WTC11 (cell line): ENCODE data around the gene TNNI2.

Experiments used
- CBFB ChIP-seq: sonication (generic); formaldehyde crosslinking; IDR thresholded peaks from 2 replicates; pipeline ENCODE4 v1.8.1; 2022; ENCODE audit warnings: mild to moderate bottlenecking, low read depth, missing genetic modification reagents
- CREB1 ChIP-seq: sonication (generic); formaldehyde crosslinking; IDR thresholded peaks from 2 replicates; pipeline ENCODE4 v1.8.0; 2023; ENCODE audit warnings: mild to moderate bottlenecking, missing genetic modification reagents
- CREM ChIP-seq: sonication (generic); formaldehyde crosslinking; IDR thresholded peaks from 2 replicates; pipeline ENCODE4 v1.8.1; 2022; ENCODE audit warnings: mild to moderate bottlenecking, missing genetic modification reagents, moderate library complexity
- CTCF ChIP-seq: fragments of 200-600 bp; IDR thresholded peaks from 2 replicates; pipeline ENCODE4 v1.8.0; 2022; ENCODE audit warnings: antibody characterized with exemption
- ETV6 ChIP-seq: sonication (generic); formaldehyde crosslinking; IDR thresholded peaks from 2 replicates; pipeline ENCODE4 v1.8.1; 2022; ENCODE audit warnings: mild to moderate bottlenecking, missing genetic modification reagents
- MAX ChIP-seq: sonication (generic); formaldehyde crosslinking; IDR thresholded peaks from 2 replicates; pipeline ENCODE4 v1.8.0; 2022; ENCODE audit warnings: mild to moderate bottlenecking, missing genetic modification reagents
- NR1H2 ChIP-seq: sonication (generic); formaldehyde crosslinking; IDR thresholded peaks from 2 replicates; pipeline ENCODE4 v1.9.0; 2021; ENCODE audit warnings: mild to moderate bottlenecking, moderate library complexity, missing genetic modification reagents
- NR2C2 ChIP-seq: sonication (generic); formaldehyde crosslinking; IDR thresholded peaks from 2 replicates; pipeline ENCODE4 v1.8.0; 2022; ENCODE audit warnings: mild to moderate bottlenecking, missing genetic modification reagents
- PRDM15 ChIP-seq: sonication (generic); formaldehyde crosslinking; IDR thresholded peaks from 2 replicates; pipeline ENCODE4 v1.8.0; 2022; ENCODE audit warnings: missing genetic modification reagents
- SP1 ChIP-seq: sonication (generic); formaldehyde crosslinking; conservative IDR thresholded peaks from 2 replicates; pipeline ENCODE4 v1.8.1; 2022; ENCODE audit warnings: missing genetic modification reagents
- TCF7 ChIP-seq: sonication (generic); formaldehyde crosslinking; IDR thresholded peaks from 2 replicates; pipeline ENCODE4 v1.8.0; 2022; ENCODE audit warnings: mild to moderate bottlenecking, low read depth, missing genetic modification reagents, moderate library complexity
- TF ChIP-seq, protein P1 (sequence below): sonication (generic); formaldehyde crosslinking; conservative IDR thresholded peaks from 2 replicates; pipeline ENCODE4 v1.8.1; 2022; ENCODE audit warnings: mild to moderate bottlenecking, missing genetic modification reagents
- TF ChIP-seq, protein P2 (sequence below): sonication (generic); formaldehyde crosslinking; IDR thresholded peaks from 2 replicates; pipeline ENCODE4 v1.8.1; 2023; ENCODE audit warnings: mild to moderate bottlenecking, missing genetic modification reagents, borderline replicate concordance
- TF ChIP-seq, protein P3 (sequence below): fragments of 250-450 bp; sonication (Bioruptor Pico); IDR thresholded peaks from 2 replicates; pipeline ENCODE4 v2.1.2; 2022; ENCODE audit warnings: mild to moderate bottlenecking, moderate library complexity

DNA sequence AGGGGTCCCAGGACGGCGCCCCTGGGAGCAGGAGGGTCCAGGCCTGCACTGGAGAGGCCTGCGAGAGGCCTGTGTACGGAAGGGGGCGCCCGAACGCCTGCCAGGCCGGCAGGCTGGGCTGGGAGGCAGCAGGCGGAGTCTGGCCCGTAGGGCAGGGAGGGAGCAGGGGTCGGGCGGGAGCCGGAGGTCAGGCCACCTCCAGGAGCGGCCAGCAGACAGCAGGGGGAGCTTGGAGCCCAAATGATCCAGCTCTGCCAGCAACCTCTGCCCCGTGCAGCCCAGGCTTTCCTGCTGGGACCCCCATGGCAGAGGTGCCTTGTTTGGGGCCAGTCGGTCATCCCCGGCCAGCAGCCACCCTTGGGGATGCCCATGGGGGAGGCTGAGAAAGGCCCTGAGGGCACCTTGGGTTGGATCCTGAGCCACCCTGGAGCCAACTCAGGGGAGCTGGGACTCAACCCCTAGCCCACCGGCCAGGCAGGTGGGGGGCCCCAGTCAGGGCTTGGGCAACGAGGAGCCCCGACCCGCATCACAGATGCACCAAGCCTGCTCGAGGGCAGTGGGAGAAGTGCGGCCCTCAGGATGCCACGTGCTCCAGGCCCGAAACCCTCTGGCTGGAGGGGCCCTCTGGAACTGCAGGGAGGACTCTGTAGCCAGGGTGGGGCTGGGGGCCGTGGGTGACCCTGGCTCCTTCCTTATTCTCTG, 13.6 kb upstream of the TNNI2 start:
- TF ChIP-seq CTCF (peak; percentile 54), CREB1 (no peak), PRDM15 (CRISPR knock-in tag) (no peak), CBFB (CRISPR knock-in tag) (no peak), ETV6 (CRISPR knock-in tag) (no peak; the same call in 1 of the 2 replicates), CREM (CRISPR knock-in tag) (no peak), SP1 (peak; percentile 53; the same call in 1 of the 2 replicates), MAX (no peak), NR1H2 (CRISPR knock-in tag) (no peak), TCF7 (CRISPR knock-in tag) (no peak), NR2C2 (CRISPR knock-in tag) (no peak)
- TF ChIP-seq, protein P1, sequence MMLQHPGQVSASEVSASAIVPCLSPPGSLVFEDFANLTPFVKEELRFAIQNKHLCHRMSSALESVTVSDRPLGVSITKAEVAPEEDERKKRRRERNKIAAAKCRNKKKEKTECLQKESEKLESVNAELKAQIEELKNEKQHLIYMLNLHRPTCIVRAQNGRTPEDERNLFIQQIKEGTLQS (CRISPR knock-in tag) = no peak
- TF ChIP-seq, protein P2, sequence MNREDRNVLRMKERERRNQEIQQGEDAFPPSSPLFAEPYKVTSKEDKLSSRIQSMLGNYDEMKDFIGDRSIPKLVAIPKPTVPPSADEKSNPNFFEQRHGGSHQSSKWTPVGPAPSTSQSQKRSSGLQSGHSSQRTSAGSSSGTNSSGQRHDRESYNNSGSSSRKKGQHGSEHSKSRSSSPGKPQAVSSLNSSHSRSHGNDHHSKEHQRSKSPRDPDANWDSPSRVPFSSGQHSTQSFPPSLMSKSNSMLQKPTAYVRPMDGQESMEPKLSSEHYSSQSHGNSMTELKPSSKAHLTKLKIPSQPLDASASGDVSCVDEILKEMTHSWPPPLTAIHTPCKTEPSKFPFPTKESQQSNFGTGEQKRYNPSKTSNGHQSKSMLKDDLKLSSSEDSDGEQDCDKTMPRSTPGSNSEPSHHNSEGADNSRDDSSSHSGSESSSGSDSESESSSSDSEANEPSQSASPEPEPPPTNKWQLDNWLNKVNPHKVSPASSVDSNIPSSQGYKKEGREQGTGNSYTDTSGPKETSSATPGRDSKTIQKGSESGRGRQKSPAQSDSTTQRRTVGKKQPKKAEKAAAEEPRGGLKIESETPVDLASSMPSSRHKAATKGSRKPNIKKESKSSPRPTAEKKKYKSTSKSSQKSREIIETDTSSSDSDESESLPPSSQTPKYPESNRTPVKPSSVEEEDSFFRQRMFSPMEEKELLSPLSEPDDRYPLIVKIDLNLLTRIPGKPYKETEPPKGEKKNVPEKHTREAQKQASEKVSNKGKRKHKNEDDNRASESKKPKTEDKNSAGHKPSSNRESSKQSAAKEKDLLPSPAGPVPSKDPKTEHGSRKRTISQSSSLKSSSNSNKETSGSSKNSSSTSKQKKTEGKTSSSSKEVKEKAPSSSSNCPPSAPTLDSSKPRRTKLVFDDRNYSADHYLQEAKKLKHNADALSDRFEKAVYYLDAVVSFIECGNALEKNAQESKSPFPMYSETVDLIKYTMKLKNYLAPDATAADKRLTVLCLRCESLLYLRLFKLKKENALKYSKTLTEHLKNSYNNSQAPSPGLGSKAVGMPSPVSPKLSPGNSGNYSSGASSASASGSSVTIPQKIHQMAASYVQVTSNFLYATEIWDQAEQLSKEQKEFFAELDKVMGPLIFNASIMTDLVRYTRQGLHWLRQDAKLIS (CRISPR knock-in tag) = no peak
- TF ChIP-seq, protein P3, sequence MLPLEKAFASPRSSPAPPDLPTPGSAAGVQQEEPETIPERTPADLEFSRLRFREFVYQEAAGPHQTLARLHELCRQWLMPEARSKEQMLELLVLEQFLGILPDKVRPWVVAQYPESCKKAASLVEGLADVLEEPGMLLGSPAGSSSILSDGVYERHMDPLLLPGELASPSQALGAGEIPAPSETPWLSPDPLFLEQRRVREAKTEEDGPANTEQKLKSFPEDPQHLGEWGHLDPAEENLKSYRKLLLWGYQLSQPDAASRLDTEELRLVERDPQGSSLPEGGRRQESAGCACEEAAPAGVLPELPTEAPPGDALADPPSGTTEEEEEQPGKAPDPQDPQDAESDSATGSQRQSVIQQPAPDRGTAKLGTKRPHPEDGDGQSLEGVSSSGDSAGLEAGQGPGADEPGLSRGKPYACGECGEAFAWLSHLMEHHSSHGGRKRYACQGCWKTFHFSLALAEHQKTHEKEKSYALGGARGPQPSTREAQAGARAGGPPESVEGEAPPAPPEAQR (CRISPR knock-in tag) = no peak
